Natural killer cell (primary cell): Measurements from ENCODE around the gene ENTPD1. TPM values are rescaled to one million over a fixed set of nuclear protein-coding genes. Genes with fewer than 3 reads are reported as not detected.
"Not testable (repeated sequence)": the region's sequence is repeated elsewhere in the genome, so short reads cannot be mapped to it uniquely, and the experiment has no call there.

Experiments
- ATAC-seq, 3 donors: fragments of 150-1000 bp in 2 of 3; fragments of 200-7000 bp in 1 of 3; cut with Tn5 transposase; 1 replicate in 1 of 3; 2 replicates in 2 of 3; pipeline ENCODE4 v1.10.0; 2021; ENCODE audit warnings: mild to moderate bottlenecking in 2 of 3, moderate library complexity in 2 of 3
- DNase-seq, 2 donors: peaks; one replicate each; pipeline versions ENCODE4 v3.0.0 to v3.0.0-alpha.2; 2013 to 2021; ENCODE audit warnings: mixed read lengths in 1 of 2
- H3K27ac ChIP-seq: one replicate; pipeline ENCODE4 v1.5.1; 2013; ENCODE audit warnings: mild to moderate bottlenecking, low read length
- H3K27me3 ChIP-seq: one replicate; pipeline ENCODE4 v1.6.1; 2013; ENCODE audit warnings: low read length; ENCODE audit not compliant: control insufficient read depth, insufficient read depth
- H3K36me3 ChIP-seq: one replicate; pipeline ENCODE4 v1.6.1; 2013; ENCODE audit warnings: low read length; ENCODE audit not compliant: control insufficient read depth, insufficient read depth
- H3K4me1 ChIP-seq: one replicate; pipeline ENCODE4 v1.6.1; 2013; ENCODE audit warnings: low read length; ENCODE audit not compliant: control insufficient read depth, insufficient read depth
- H3K4me3 ChIP-seq: one replicate; pipeline ENCODE4 v1.5.1; 2013; ENCODE audit warnings: low read length
- H3K9me3 ChIP-seq: one replicate; pipeline ENCODE4 v1.6.1; 2013; ENCODE audit warnings: low read length; ENCODE audit not compliant: control insufficient read depth, insufficient read depth
- H3K27ac Mint-ChIP-seq, 2 donors: one replicate each; pipeline ENCODE4 v1.8.0; 2022; ENCODE audit warnings: mild to moderate bottlenecking in 2 of 2, mixed read lengths in 2 of 2, moderate library complexity in 1 of 2
- H3K27me3 Mint-ChIP-seq, 2 donors: one replicate each; pipeline ENCODE4 v1.8.0; 2022; ENCODE audit warnings: low read depth in 2 of 2, mixed read lengths in 2 of 2
- H3K36me3 Mint-ChIP-seq: one replicate; pipeline ENCODE4 v1.8.0; 2022; ENCODE audit warnings: mixed read lengths
- H3K4me1 Mint-ChIP-seq, 2 donors: one replicate each; pipeline ENCODE4 v1.8.0; 2022; ENCODE audit warnings: mixed read lengths in 2 of 2
- H3K4me3 Mint-ChIP-seq: one replicate; pipeline ENCODE4 v1.8.0; 2022; ENCODE audit warnings: mild to moderate bottlenecking, moderate library complexity, mixed read lengths
- H3K9me3 Mint-ChIP-seq, 2 donors: one replicate each; pipeline ENCODE4 v1.8.0; 2022; ENCODE audit warnings: mixed read lengths in 2 of 2
- CTCF ChIP-seq: fragments of 200-600 bp; IDR thresholded peaks from one replicate; pipeline ENCODE4 v1.8.0; 2022; ENCODE audit warnings: antibody characterized with exemption
- WGBS: methylation state at CpG from one replicate; pipeline ENCODE4 v1.1.7; 2013; ENCODE audit warnings: missing lambda C conversion rate; ENCODE audit not compliant: insufficient coverage; 5-methylcytosine and 5-hydroxymethylcytosine counted together
- intact Hi-C: fragments of 100-400 bp; cut with micrococcal nuclease; formaldehyde crosslinking; loops from one replicate; pipeline ENCODE4 v1.14.2; 2022
- total RNA-seq, 4 donors: library from RNA; stranded (reverse); fragments of 120-200 nt in 1 of 4; gene quantifications; one replicate each; pipeline versions ENCODE4 v1.2.3 to v1.2.4, GENCODE V29; 2013 to 2022

Gene ENTPD1
- total RNA-seq, 3 donors from 2014 or later (not counting 1 experiment from before 2014, with no cell fraction given): 1.3 to 6.2 (median 3.1) TPM

GRCh38 chr10:95711492-95711891, 44.5 kb upstream of the ENTPD1 start:
- TF ChIP-seq CTCF: no peak
- intact Hi-C loops: no loop called here
- DNase-seq (no peak), ATAC-seq (no peak)
- H3K9me3 Mint-ChIP-seq: no peaks in the 10 kb centered on the region
- 89% methylated on average over 4 of the region's 4 CpGs for WGBS
- Histone ChIP-seq H3K27ac (no peak overlapping the region), H3K4me1 (no peaks in the 10 kb centered on the region), H3K4me3 (no peak overlapping the region), H3K9me3 (no peaks in the 10 kb centered on the region), H3K36me3 (no peaks in the 10 kb centered on the region), H3K27me3 (no peaks in the 10 kb centered on the region)
- H3K4me1 Mint-ChIP-seq: no peaks in the 10 kb centered on the region
- H3K27me3 Mint-ChIP-seq: no peaks in the 10 kb centered on the region
- no peak overlapping the region for H3K27ac Mint-ChIP-seq
- H3K36me3 Mint-ChIP-seq: no peaks in the 10 kb centered on the region
- H3K4me3 Mint-ChIP-seq: no peak overlapping the region

GRCh38 chr10:95716466-95716865, 39.5 kb upstream of the ENTPD1 start:
- no peak for DNase-seq
- Histone ChIP-seq H3K36me3 (no peaks in the 10 kb centered on the region), H3K27ac (no peak overlapping the region), H3K4me1 (no peaks in the 10 kb centered on the region), H3K27me3 (no peaks in the 10 kb centered on the region), H3K9me3 (no peaks in the 10 kb centered on the region), H3K4me3 (no peak overlapping the region)
- Mint-ChIP-seq H3K27me3 (no peaks in the 10 kb centered on the region), H3K4me3 (no peak overlapping the region), H3K27ac (no peak overlapping the region), H3K9me3 (no peaks in the 10 kb centered on the region), H3K36me3 (no peaks in the 10 kb centered on the region), H3K4me1 (no peaks in the 10 kb centered on the region)
- intact Hi-C loops: no loop called here
- no peak for TF ChIP-seq CTCF
- no peak for ATAC-seq
- WGBS: 90% methylated on average over 3 of the region's 3 CpGs

GRCh38 chr10:95716866-95717265, 39.1 kb upstream of the ENTPD1 start:
- H3K9me3 Mint-ChIP-seq: no peaks in the 10 kb centered on the region
- no peaks in the 10 kb centered on the region for H3K36me3 ChIP-seq
- H3K9me3 ChIP-seq: no peaks in the 10 kb centered on the region
- H3K27ac ChIP-seq: no peak overlapping the region
- H3K27me3 ChIP-seq: no peaks in the 10 kb centered on the region
- no peak for ATAC-seq
- H3K4me1 ChIP-seq: no peaks in the 10 kb centered on the region
- WGBS: 100% methylated on average over 1 of the region's 2 CpGs
- H3K4me3 ChIP-seq: no peak overlapping the region
- no peaks in the 10 kb centered on the region for H3K4me1 Mint-ChIP-seq
- TF ChIP-seq CTCF: no peak
- intact Hi-C loops: no loop called here
- H3K27ac Mint-ChIP-seq: no peak overlapping the region
- no peak for DNase-seq
- H3K27me3 Mint-ChIP-seq: no peaks in the 10 kb centered on the region
- no peaks in the 10 kb centered on the region for H3K36me3 Mint-ChIP-seq
- H3K4me3 Mint-ChIP-seq: no peak overlapping the region

GRCh38 chr10:95720745-95721144, 35.2 kb upstream of the ENTPD1 start:
- H3K36me3 ChIP-seq, DNase-seq, ATAC-seq, H3K36me3 Mint-ChIP-seq, H3K27me3 ChIP-seq, H3K27me3 Mint-ChIP-seq, H3K4me1 Mint-ChIP-seq, H3K4me1 ChIP-seq, H3K4me3 ChIP-seq, H3K9me3 ChIP-seq, H3K27ac Mint-ChIP-seq, H3K27ac ChIP-seq, H3K9me3 Mint-ChIP-seq, H3K4me3 Mint-ChIP-seq, intact Hi-C loops: not testable (repeated sequence)
- 87% methylated on average over 7 of the region's 7 CpGs for WGBS

- H3K36me3 ChIP-seq, H3K27me3 ChIP-seq, H3K4me1 Mint-ChIP-seq, DNase-seq, H3K36me3 Mint-ChIP-seq, H3K4me1 ChIP-seq, ATAC-seq, H3K9me3 ChIP-seq, H3K9me3 Mint-ChIP-seq, H3K27me3 Mint-ChIP-seq, intact Hi-C loops, H3K4me3 Mint-ChIP-seq, H3K27ac Mint-ChIP-seq, H3K27ac ChIP-seq, H3K4me3 ChIP-seq: not testable (repeated sequence)
- 29% methylated on average over 2 of the region's 4 CpGs for WGBS
Observed at GRCh38 chr10:95722496-95722895, 33.5 kb upstream of the ENTPD1 start.
